ELR (cell line): ENCODE measurements around the gene SIGLEC7.

Experiments
- DNase-seq: peaks from one replicate; pipeline ENCODE4 v3.0.0-alpha.2; 2015; ENCODE audit warnings: low read depth

The SIGLEC7 gene

DNA sequence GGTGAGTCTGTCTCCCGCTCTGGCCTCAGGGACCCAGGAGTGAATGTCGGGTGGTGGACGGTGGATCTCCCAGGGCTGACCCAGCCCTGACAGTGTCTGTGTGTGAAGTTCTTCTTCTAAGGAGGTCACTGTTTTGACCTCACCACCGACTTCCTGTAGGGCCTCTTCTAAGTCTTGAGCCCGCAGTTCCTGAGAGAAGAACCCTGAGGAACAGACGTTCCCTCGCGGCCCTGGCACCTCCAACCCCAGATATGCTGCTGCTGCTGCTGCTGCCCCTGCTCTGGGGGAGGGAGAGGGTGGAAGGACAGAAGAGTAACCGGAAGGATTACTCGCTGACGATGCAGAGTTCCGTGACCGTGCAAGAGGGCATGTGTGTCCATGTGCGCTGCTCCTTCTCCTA, at the start of gene SIGLEC7:
Gene SIGLEC7, plus strand, starts transcription at position 183 of the 400 bp plus-strand sequence. Its CDS starts 69 bp downstream, at position 252.
- no peak for DNase-seq

DNA sequence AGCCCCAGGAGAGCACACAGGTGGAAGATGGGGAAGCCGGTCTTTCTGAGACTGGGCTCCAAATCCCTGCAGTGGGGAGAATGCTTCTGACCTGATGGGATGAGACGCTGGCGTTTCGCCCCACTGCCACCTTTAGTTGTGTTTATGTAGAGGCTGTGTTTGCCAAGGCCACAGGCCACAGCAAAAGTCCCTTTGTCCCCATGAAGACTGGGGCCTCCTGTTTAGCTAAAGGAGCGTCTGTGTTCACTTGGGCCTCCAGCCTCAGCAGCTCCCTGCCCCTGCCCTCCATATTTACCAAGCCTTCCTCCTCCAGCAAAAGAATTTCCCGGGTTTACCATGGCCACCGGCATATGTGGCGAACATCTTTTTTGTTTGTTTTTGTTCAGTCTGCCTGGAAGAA, 49.0 kb upstream of the SIGLEC7 start:
- no peak for DNase-seq

DNA sequence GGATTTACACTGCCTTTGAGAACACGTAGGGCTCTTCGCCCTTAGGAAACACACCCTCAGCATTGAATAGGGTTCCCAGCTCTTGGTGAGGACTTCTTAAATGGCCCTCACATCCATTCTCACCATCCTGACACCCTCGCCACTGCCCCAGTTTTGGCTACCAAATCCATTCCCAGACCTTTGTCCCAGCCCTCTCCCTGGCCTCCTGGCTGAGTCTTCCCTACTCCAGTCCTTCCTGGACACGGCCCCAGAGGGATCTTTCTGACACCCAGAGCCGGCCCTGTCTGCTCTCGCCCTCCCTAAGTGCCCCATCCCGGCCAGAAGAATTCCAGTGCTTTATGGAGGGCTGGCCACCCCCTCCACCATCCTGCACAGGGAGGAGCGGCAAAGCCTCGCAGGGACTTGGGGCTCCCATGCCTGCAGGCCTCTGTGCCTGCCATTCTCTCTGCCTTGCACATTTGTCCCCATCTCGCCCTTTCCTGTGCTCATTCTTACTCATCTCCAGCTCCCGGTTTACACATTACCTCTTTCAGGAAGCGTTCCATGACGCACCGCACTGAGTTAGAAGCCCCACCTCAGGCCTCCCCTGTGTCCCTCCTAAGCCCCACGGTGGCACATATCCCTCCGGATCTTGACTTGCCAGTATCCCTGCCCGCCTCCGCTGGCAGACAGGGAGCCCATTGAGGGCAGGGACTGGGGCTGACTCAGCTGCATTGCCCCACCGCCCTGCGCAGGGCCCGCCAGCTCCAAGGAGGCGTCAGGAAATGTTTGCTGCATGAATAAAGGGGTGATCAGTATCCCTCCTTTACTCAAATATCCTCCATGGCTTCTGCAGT, 48.4 kb upstream of the SIGLEC7 start:
- peak; percentile 10 for DNase-seq

DNA sequence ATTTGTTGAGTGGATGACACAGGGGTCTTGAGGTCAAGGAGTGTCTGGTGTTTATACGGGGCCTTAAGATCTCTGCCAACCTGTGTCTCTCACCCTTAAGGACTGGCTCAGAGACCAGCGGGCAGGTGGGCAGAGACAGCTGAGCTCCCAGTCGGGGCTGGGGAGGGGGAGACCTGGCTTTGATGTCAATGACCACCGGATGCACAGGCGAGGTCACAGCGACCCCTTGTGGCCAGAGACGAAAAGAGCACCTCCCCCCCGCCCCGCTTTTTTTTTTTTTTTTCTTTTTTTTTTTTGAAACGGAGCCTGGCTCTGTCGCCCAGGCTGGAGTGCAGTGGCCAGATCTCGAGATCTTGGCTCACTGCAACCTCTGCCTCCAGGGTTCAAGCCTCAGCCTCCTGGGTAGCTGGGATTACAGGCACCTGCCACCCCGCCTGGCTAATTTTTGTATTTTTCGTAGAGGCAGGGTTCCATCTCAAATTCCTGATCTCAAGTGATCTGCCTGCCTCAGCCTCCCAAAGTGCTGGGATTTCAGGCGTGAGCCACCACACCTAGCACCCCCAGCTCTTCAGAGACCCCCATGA, 47.3 kb upstream of the SIGLEC7 start:
- DNase-seq: peak; percentile 21

DNA sequence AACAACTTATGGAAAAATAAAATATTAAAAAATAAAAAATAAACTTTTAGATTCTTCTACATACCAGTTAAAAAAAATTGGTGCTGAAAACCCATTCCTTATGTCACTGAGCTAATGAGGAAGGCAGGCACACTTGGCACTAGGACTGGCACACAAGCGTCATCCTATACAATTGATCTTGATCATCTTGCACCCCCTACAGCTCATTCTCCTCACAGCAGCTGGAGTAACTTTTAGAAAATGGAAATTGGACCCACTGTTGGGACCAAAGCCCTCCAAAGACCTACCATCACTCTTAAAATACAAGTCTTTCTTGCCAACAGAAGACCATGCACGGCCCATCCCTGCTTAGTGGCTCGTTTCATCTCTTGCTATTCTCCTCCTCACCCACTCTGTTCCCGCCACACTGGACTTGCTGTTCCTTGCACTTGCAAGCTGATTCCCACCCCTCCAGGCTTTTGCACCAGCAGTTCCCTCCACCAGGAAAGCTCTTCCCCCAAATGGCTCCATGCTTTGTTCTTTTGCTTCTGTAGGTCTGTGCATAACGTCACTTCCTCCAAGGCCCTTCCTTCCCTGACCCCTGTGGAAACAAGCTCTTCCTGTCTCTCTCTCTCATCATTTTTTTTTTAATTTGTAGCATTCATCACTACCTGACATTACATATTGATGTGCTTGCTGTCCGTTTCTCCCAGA, 45.5 kb upstream of the SIGLEC7 start:
- peak; percentile 29 for DNase-seq

DNA sequence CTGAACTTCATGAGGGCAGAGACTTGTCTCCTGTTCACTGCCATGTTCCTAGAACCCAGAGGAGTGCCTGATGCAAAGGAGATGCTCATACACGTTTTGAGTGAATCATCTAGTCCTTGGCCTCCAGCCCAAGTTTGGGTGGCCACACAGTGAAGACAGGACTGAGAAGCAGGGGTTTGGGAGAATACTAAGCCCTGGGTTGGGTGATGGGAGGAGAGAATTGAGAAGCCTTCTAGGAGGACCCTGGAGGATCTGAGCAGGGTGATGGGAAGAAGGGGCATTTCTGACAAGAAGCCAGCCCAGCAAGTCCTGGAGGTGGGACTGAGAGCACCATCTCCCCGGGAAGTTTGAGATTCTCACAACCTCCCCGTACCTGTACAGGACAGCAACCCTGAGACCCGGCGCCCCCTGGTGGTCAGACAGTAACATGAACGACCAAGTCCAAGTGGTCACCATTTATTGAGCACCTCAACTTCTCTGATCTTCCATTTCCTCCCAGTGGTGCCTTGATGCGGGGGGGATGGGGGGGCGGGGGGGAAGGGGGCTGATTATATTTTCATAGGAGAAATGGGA, 44.8 kb upstream of the SIGLEC7 start:
- peak; percentile 54 for DNase-seq

DNA sequence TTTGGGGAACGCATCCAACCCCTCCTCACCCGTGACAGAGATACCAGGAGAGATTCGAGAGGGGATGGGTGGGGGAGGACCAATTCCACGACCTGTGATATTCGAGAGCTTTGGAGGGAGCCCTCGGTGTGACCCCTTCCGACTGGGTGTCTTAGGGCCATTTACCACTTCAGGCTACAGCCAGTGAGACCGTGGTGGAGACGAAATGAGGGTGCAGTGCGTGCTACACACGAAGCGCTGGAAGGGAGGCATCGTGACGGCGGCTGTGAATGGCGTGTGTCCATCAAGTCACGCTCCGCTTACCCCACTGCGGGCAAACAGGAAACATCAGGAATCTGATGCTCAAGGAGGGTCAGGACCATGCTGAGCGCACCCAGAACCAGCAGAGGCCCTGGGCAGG, 44.3 kb upstream of the SIGLEC7 start:
- no peak for DNase-seq

DNA sequence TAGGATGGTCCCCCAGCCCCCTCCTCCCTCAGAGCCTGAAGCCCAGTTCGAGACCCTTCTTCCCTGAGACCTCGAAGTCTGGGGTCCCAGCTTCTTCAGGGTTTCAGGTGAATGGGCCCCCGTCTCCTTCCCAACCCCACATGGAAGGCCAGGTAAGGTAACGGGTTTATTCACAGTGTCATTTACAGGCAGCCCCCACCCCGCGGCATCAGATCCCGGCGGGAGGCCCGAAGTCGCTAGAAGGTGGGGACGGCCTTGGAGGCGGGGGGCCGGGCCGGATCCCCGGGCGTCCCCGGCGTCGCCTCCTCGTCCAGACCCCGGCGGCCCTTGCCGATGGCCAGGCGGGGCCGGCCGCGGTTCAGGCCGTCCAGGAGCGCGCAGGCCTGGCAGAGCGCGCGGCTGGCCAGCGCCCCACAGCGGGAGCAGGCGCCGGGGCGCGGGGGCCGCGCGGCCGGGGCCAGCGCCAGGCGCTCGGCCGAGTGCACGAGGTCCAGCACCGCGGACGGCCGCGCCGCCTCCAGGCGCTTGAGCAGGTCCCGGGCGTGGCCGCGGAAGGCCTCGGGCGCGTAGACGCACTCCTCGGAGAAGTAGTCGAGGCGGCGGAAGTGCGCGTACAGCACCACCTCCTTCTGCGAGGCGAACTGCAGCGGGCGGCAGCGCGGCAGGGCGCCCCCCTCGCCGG, 43.6 kb upstream of the SIGLEC7 start:
- no peak for DNase-seq

DNA sequence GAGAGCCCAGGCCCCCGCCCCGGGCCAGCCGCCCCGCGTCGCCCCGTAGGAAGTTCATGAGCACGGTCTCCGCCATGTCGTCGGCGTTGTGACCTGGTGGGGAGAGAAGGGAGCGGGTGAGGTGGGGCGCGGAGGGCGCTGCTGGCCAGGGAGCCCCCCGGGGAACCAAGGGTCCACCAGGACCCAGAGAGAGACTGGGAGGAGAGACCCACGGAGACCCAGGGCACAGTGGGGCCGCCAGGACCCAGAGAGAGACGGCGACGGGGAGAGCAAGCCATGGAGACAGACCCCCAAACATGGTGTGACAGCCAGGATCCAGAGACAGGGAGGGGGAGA, 43.1 kb upstream of the SIGLEC7 start:
- DNase-seq: no peak

DNA sequence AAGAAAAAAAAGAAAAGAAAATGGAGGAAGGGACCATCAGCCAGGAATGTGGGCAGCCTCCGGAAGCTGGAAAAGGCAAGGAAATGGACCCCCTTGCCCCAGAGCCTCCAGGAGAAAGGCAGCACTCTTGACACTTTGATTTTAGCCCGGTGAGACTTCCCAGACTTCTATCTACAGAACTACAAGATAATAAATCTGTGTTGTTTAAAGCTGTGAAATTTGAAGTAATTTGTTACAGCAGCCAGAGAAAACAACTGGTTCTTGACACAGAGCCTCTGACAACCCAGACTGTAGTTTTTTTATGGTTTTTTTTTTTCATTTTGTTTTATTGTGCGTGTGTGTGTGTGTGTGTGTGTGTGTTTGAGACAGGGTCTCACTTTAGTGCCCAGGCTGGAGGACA, 41.5 kb upstream of the SIGLEC7 start:
- DNase-seq: no peak

DNA sequence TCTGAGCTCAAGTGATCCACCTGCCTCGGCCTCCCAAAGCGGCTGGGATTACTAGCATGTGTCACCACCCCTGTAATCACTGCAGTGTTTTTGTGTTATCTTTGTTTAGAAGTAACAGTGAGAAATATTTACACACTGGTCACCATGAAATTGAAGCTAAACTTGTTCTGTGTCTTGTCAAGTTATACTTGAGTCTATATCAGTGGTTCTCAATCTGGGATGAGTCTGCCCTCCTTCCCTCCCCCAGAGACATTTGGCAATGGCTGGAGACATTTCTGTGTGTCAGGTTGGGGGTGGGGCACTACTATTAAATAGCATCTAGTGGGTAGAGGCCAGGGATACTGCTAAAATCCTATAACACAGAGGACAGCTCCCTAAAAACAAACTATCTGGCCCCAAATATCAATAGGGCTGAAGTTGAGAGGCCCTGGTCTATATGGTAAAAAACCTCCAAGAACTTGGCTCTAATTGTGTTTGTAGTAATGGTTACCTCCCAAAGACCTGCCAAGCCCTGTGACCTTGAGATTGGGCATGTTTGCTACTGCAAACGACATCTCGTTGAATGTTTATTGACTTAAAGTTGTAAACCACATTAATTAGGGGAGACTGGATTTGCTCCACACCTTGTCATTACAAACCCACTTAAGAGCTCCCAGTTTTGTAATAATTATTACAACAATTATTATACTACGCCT, 40.8 kb upstream of the SIGLEC7 start:
- DNase-seq: no peak

DNA sequence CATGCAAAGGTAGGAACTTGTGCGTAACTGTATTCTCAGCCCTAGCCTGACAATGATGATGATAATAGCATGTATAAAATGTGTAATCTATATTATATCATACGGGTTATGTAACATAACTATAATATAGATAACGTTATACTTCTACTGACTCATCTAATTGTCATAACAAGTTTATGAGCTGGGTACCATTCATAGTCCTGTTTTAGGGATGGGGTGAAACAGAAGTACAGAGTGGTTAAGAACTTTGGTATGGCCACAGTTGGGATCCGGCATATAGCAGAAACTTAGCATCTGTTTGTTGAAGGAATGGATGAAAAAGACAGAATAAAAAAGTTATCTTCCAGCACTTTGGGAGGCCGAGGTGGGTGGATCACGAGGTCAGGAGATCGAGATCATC, 39.1 kb upstream of the SIGLEC7 start:
- no peak for DNase-seq

DNA sequence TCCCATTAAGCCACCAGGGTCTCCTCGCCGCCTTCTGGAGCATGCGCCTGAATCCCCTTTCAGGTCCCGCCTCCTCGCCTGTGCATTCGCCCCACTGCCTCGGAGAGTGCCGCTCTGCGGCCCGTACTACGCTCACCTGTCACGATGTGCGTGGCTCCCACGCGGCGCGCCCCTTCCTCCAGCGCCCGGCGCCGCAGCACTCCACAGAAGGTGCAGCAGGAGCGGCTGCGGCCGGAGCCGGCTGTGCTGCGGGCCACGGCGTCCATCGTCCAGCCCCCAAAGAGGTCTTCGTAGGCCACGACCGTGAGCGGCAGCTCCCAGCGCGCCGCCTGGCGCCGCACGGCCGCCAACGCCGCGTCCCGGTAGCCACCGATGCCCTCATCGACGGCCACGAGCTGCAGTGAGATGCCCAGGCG, 38.2 kb upstream of the SIGLEC7 start:
- no peak for DNase-seq

DNA sequence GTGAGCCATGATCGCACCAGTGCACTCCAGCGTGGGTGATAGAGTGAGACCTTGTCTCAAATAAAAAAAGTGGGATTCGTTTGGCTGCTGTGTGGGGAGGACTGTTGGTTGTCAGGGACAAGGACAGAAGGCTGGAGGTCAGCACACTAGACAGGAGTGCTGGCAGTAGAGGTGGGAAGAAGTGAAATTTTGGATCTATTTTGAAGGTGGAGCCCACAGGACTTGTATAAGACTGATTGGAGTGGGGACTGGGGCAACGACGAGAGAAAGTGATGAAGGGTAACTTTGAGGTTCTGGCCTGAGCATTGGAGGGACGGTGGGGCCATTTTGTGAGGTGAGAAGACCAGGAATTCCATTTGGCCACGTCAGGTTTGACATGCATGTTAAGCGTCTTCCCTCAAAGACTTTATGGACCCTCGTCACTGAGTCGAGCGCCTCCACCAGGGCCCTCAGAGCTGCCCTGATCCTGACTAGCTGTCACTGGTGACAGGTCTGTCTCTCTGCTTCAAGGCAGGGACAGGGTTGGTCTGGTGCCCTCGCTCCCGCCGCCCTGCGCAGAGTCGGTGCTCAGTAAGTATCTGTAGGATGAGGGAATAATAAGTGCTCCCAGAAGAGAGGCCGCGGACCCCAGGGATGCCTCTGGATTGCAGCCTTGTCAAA, 34.6 kb upstream of the SIGLEC7 start:
- DNase-seq: peak; percentile 67

DNA sequence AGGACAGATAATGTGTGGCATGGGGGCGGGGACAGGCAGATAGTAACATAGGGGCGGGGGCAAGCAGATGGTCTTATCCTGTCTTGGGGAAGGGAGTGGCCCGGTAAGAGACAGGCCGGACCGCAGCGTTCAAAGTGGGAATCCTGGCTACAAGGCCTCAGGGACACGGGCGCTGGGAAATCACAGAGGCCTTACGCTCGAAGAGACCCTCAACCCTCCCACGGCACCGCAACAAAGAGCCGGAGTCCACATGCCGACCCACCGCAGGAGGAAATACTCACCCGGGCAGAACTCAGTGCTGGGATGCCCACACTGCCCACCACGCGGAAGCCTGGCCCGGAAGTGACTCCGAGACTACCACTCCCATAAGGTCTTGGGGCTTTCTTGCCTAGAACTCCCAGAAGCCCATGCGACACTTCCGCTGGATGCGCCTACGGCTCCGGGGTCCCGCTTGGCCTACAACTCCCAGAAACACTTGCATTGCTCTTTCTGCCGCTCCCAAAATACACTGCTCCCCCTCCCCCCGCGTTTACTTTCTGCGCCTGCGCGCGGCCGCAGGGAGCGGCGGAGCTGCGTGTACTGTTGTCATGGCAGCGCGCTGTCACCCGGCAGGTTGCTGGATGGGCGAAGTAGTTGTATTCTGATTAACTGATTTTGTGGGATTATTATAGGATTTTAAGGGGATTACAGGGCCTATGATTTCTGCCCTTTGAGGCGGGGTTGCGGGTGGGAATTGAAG, 33.9 kb upstream of the SIGLEC7 start, which contains the start of gene CTU1:
Gene CTU1, minus strand, starts transcription at position 344 of the 739 bp plus-strand sequence. CDS start 3,840 bp downstream, outside the sequence.
- DNase-seq: peak; percentile 99

DNA sequence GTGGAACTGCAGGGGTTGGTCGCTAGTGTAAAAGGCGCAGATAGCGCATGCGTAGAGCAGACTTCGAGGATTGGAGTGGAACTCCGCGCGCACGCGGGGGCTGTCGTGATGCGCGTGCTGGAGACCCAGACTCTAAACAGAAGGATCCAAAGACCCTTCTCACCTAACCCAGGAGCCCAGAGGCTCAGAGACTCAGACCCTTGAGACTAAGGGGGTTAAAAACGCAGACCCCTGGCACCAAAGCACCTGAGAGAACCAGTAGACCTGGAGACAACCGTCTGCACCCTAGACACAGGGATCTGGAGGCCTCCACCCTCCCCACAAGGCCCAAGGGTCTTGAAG, 33.3 kb upstream of the SIGLEC7 start:
- DNase-seq: no peak

DNA sequence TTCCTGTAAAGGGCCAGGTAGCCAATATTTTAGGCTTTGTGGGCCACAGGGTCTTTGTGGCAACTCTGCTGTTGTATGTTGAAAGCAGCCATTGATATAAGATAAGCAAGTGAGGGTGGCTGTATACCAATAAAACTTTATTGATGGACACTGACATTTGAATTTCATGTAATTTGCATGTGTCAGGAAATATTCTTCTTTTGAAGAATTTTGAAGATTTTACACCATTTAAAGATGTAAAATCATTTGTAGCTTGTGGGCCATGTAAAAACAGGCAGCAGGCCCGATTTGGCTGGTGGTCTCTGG, 31.5 kb upstream of the SIGLEC7 start:
- no peak for DNase-seq

DNA sequence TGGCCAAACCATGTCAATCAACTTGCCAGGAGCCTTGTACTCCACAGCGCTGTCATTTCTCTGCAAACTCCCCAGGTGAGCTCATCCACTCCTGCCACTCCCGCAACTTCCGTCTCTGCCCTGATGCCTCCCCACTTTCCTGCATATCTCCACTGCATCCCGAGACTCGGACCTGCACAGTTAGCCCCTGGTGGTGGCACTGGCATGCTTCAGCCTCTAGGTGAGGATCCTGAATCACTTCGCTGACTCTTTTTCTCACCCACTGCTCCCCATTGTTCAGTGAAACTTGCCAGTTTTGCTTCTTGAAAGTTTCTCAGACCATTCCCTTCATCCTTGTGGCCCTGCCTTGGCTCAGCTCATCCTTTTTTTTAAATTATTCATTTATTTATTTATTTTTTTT, 30.5 kb upstream of the SIGLEC7 start:
- DNase-seq: peak; percentile 30

DNA sequence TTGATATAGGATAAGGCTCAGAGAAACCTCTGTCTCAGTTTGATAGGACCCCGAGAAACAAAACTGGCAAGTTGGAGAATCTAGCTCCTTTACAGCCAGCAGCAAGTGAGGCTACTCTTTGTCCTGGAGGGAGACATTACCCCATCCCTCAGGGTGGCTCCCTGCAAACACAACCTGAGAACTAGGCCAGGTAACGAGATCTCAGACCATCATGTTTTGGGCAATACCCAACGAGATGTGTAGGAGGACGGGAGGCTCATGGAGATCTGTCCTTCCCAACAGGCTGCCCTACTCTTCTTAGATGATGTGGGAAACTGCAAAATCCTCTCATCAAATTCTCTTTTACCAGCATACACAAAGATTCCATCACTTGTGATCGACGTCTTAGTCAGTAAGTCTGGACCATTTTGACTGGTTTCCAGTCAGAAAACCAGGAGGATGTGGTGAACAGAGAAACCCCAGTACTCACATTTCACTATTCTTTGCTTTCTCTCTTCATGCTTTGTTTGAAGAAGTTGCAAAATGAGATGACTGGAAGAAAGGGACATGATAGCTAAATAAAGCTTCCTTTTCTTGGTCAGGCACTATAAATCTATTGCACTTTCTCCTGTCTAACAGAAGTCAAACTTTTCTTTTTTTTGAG, 27.9 kb upstream of the SIGLEC7 start:
- no peak for DNase-seq

DNA sequence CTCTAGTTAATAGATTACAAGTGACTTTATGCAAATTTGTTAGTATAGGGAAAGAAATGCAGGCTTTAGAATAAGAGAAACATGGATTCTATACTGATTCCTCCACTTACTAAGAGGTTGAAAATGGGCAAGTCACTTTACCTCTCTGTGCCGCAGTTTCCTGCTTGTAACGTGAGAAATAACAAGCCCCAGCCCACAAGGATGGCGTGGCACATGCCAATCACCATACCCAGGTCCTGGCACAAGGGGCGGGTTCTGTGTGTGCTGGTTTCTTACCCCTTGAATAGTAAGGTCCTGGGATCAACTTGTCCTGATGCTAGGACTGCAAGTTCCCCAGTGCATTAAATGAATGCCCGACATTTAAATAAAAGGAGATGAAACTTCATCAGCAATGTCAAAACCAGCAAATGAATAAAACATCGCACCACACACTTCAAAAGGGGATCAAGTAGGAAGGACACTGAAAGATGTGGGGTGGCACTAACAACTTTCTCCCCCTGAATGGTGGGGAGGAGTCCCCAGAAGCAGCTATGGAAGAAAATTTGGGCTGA, 25.3 kb upstream of the SIGLEC7 start:
- DNase-seq: no peak
